ENCODE results near the gene GPS1. TPM values are rescaled to one million over a fixed set of nuclear protein-coding genes. Genes with fewer than 3 reads are reported as not detected.

Gene GPS1
- total and polyA plus RNA-seq, 9 of the 15 experiments (the other 6 are each of a cell fraction or from before 2014, with no cell fraction given): 3.1 to 167 (median 69.9) TPM

DNA sequence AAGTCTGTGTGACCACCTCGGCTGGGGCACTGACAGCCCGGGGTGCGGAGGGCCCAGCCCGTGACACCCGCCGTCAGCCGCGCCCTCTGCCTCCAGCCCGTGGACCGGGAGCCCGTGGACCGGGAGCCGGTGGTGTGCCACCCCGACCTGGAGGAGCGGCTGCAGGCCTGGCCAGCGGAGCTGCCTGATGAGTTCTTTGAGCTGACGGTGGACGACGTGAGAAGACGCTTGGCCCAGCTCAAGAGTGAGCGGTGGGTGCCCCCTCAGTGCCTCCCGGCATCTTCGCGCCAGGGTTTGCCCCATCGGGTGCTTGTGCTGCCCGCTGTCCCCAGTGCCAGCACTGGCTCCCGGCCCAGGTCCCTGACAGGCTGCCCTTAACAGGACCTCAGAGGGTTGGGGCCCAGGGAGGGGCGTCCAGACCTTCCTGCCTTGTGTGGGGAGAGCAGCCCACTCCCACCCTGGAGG is 42.7 kb upstream of the GPS1 start:
- 94% methylated on average over 12 of the region's 28 CpGs for WGBS (ENCODE audit: insufficient coverage, low coverage, missing lambda C conversion rate)
- Histone ChIP-seq H3K27me3 (ENCODE audit: control insufficient read depth in 2 of 2, insufficient read depth in 2 of 2, low read length in 2 of 2) (no peaks in the 10 kb centered on the region), H3K9me1 (ENCODE audit: control insufficient read depth, insufficient read depth, low read length) (peaks cover 3% of the 10 kb centered on the region), H3K4me1 (replicated peaks in 1 of 2; ENCODE audit: control insufficient read depth in 2 of 2, insufficient read depth in 2 of 2, low read length in 2 of 2) (peaks cover 0 to 84% of the 10 kb centered on the region in 2 experiments; a peak in 1 of 5 replicates), H3K79me2 (ENCODE audit: control insufficient read depth, insufficient read depth, low read length) (no peaks in the 10 kb centered on the region), H3K36me3 (ENCODE audit: control insufficient read depth, insufficient read depth, low read length) (no peaks in the 10 kb centered on the region; the same call in 2 of the 3 replicates), H4K20me1 (replicated peaks; ENCODE audit: control insufficient read depth, insufficient read depth, low read length) (0 out of 2 replicates have a peak, but pooled peaks cover 4% of the 10 kb centered on the region), H3K4me3 (no peak overlapping the region), H3K9me3 (replicated peaks; ENCODE audit: control insufficient read depth, insufficient read depth, low read depth, low read length) (no peaks in the 10 kb centered on the region), H2AFZ (ENCODE audit: low read depth, low read length) (no peak overlapping the region), H3K4me2 (ENCODE audit: insufficient read depth, low read length) (no peak overlapping the region), H3K27ac (ENCODE audit: extremely low read depth, low read depth, low read length) (no peak overlapping the region), H3K9ac (ENCODE audit: insufficient read depth in 1 of 2, low read depth in 2 of 2, low read length in 2 of 2) (no peak overlapping the region; a peak in 1 of 4 replicates)
- in situ Hi-C loops (cut with MboI): no loop called here
- intact Hi-C loops (cut with micrococcal nuclease): no loop called here
- no peak for DNase-seq (ENCODE audit: extremely low read depth in 1 of 4, low spot score in 3 of 4)
- no TSS peak for BruUV-seq (replicated peaks)
- ChIA-PET CTCF (ENCODE audit: low intra/inter-chr PET ratio) (no interaction called here), POLR2A (no interaction called here)
- FAIRE-seq: no peak
- no peak for ATAC-seq
- TF ChIP-seq HNRNPL (IDR thresholded peaks at IDR 0.05; ENCODE audit: low read depth, low read length): peak; percentile 28; the same call in 1 of the 2 replicates
- no peak for TF ChIP-seq RB1 (IDR thresholded peaks at IDR 0.05; ENCODE audit: low read depth)

GRCh38 chr17:82009413-82009812 is 42.3 kb upstream of the GPS1 start:
- ChIA-PET CTCF (ENCODE audit: low intra/inter-chr PET ratio) (no interaction called here), POLR2A (interaction anchor here (0.9 kb wide), 1 partner anchor 283 kb away, joined by 4 read pairs; no protein-coding TSS in a partner anchor)
- DNase-seq (ENCODE audit: extremely low read depth in 1 of 4, low spot score in 3 of 4) (no peak), FAIRE-seq (no peak), ATAC-seq (no peak)
- 84% methylated on average over 7 of the region's 15 CpGs for WGBS (ENCODE audit: insufficient coverage, low coverage, missing lambda C conversion rate)
- H3K27me3 ChIP-seq (ENCODE audit: control insufficient read depth in 2 of 2, insufficient read depth in 2 of 2, low read length in 2 of 2): no peaks in the 10 kb centered on the region
- H3K4me2 ChIP-seq (ENCODE audit: insufficient read depth, low read length): no peak overlapping the region
- no peak overlapping the region for H3K27ac ChIP-seq (ENCODE audit: extremely low read depth, low read depth, low read length)
- H3K4me1 ChIP-seq (replicated peaks in 1 of 2; ENCODE audit: control insufficient read depth in 2 of 2, insufficient read depth in 2 of 2, low read length in 2 of 2): peaks cover 0 to 83% of the 10 kb centered on the region in 2 experiments; a peak in 1 of 5 replicates
- H4K20me1 ChIP-seq (replicated peaks; ENCODE audit: control insufficient read depth, insufficient read depth, low read length): 0 out of 2 replicates have a peak, but pooled peaks cover 4% of the 10 kb centered on the region
- H3K9me3 ChIP-seq (replicated peaks; ENCODE audit: control insufficient read depth, insufficient read depth, low read depth, low read length): no peaks in the 10 kb centered on the region
- no peaks in the 10 kb centered on the region for H3K79me2 ChIP-seq (ENCODE audit: control insufficient read depth, insufficient read depth, low read length)
- in situ Hi-C loops (cut with MboI): no loop called here
- H2AFZ ChIP-seq (ENCODE audit: low read depth, low read length): no peak overlapping the region
- no TSS peak for BruUV-seq (replicated peaks)
- H3K4me3 ChIP-seq: no peak overlapping the region
- intact Hi-C loops (cut with micrococcal nuclease): no loop called here
- H3K9me1 ChIP-seq (ENCODE audit: control insufficient read depth, insufficient read depth, low read length): peaks cover 3% of the 10 kb centered on the region
- H3K9ac ChIP-seq (ENCODE audit: insufficient read depth in 1 of 2, low read depth in 2 of 2, low read length in 2 of 2): no peak overlapping the region
- H3K36me3 ChIP-seq (ENCODE audit: control insufficient read depth, insufficient read depth, low read length): no peaks in the 10 kb centered on the region; the same call in 2 of the 3 replicates
- TF ChIP-seq MEF2A (IDR thresholded peaks at IDR 0.05; ENCODE audit: control insufficient read depth, low read depth, low read length) (no peak), MAZ (CRISPR knock-in tag; conservative IDR thresholded peaks at IDR 0.05 in 1 of 2, IDR thresholded peaks at IDR 0.05 in 1 of 2) (no peak), KLF16 (IDR thresholded peaks at IDR 0.05) (no peak), ZNF444 (CRISPR knock-in tag; IDR thresholded peaks at IDR 0.05) (no peak), NFIC (IDR thresholded peaks at IDR 0.05) (no peak), ZNF318 (IDR thresholded peaks at IDR 0.05; ENCODE audit: borderline replicate concordance in 1 of 2, low read depth in 1 of 2) (no peak)

Measured in K562 (cell line).